UCSD-AML1 (cell line): Measurements from ENCODE around the gene ATR.
"Not testable (repeated sequence)": the region's sequence is repeated elsewhere in the genome, so short reads cannot be mapped to it uniquely, and the experiment has no call there.

Source experiments
- DNase-seq: peaks from one replicate; lab custom pipeline; 2025; ENCODE audit not compliant: unreplicated experiment; lab: John Stamatoyannopoulos, UW

ATR gene

DNA sequence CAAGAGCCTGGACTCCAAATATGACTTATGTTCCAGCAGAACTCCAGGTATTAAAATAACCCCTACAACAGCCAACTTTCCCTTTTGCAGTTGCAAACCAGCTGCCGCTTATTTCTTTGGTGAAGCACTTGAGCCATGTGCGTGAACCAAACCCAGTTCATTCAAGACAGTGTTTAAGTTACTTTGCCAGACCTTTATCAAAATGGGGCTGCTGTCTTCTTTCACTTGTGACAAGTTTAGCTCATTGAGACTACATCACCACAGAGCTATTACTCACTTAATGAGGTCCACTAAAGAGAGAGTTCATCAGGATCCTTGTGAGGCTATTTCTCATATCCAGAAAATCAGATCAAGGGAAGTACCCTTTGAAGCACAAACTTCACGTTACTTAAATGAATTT, 128.3 kb downstream of the ATR start:
- no peak for DNase-seq

DNA sequence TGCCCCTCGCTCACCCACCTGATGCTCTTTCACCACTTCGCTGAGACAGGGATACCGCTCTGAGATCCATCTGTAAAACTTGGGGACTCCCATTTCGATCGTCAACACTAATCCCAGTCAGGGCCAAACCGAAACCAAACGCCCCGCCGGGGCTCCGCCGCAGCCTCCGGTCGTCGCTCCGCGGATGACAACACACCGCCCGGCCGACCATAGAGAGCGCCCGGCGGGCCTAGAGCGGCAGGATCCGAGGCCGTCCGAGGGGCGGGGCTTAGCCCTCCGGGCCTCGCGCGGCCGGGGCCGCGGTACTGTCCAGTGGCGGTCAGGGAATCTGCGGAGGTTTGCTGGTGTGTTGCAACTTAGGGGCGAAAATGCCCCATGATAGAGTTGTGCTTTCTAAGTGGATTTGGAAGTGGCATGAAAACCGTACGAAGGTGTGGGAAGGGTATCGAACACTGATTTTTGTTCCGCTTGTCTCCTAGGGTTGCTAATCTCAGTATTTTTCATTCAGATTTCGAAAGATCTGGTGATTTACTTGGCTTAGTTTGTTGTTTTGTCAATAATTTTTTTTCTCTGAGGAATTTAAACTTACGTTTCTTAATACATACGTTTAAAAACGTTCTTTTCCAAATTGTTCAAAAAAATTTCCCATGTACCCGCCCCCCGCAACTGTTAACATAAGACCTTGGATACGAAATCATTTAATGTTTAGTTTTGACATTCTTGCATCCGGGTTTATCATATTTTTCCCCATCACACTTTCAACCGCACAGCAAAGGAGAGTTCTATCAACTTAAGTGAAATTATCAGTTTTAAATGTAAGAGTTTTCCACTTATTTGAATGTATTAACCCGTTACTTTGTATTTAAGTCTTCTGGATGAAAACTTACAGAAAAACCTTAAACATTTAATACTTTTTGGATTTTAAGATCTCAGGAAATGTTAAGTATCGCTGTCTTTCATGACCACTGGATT, 130.4 kb downstream of the ATR start, which contains the start of gene XRN1:
TSS of gene XRN1 (minus strand) at position 186 of the 972 bp plus-strand sequence. CDS start at position 93, 93 bp downstream.
- DNase-seq = peak; percentile 93

DNA sequence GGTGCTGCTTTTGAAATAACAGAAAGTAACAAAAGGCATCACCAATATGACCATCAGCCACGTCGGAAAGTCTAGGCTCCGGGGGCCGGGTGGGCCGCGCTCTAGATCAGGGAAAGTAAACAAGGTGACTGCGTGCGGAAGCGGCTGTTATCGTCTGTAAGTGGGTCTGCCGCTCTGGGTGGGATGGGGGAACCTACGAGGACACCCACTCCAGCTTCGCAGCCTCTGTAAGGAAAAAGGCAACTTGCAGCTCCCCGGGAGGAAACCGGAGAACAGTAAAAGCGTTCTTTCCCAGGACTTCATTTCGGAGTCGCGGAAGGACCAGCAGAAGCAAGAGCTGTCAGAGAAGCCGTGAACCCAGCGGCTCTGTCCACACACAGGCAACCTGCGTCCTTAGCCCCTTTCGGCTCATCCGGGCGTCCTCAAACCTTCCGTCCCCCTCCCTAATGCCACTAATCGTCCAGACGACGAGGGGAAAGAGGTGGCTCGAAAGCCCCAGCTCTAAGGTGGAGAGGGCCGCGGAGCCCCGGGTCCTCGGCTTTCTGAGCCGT, 131.2 kb downstream of the ATR start:
- peak; percentile 71 for DNase-seq

DNA sequence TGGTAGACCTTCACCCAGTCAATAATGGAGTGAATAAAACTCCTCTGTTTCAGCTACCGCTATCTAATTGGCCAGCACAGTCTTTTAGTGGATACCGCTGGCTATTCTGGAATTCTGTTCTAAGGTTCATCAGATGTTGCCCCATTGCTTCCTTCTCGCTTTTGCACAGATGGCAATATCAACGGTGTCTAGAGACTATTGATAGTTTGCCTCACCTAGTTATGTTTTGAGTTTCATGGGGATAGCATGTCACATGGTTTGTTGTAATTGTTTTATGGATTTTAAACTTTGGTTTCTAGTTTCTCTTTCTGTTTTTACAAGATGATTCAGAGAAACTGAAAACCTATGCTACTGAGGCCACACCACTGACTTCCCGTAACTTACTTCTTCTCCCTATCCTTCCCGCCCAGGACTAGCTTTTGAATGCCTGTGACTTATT, 132.7 kb downstream of the ATR start:
- no peak for DNase-seq

DNA sequence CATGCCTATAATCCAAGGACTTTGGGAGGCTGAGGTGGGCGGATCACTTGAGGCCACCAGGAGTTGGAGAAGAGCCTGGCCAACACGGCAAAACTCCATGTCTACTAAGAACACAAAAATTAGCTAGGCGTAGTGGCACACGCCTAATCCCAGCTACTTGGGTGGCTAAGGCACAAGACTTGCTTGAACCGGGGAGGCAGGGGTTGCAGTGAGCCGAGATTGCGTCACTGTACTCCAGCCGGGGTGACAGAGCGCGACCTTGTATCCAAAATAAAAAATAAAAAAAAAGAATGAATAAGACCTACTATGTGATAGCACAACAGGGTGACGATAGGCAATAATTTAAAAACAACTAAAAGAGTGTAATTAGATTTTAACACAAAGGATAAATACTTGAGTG, 134.2 kb downstream of the ATR start:
- DNase-seq = no peak

DNA sequence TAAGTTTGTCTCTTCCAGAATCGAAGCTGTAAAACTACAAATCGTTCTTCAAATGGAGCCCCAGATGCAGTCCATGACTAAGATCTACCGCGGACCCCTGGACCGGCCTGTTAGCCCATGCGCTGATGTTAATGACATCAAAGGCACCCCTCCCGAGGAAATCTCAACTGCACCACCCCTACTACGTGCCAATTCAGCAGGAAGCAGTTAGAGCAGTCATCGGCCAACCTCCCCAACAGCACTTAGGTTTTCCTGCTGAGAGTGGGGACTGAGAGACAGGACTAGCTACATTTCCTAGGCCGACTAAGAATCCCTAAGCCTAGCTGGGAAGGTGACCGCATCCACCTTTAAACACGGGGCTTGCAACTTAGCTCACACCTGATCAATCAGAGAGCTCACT, 135.5 kb downstream of the ATR start:
- DNase-seq = not testable (repeated sequence)

DNA sequence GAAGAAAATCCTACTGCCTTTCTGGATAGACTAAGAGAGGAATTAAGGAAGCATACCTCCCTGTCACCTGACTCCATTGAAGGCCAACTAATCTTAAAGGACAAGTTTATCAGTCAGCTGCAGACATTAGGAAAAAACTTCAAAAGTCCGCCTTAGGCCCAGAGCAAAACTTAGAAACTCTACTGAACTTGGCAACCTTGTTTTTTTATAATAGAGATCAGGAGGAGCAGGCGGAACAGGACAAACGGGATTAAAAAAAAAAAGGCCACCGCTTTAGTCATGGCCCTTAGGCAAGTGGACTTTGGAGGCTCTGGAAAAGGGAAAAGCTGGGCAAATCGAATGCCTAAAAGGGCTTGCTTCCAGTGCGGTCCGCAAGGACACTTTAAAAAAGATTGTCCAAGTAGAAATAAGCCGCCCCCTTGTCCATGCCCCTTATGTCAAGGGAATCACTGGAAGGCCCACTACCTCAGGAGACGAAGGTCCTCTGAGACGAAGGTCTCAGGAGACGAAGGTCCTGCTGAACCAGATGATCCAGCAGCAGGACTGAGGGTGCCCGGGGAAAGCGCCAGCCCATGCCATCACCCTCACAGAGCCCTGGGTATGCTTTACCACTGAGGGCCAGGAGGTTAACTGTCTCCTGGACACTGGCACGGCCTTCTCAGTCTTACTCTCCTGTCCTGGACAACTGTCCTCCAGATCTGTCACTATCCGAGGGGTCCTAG, 138.9 kb downstream of the ATR start:
- not testable (repeated sequence) for DNase-seq

DNA sequence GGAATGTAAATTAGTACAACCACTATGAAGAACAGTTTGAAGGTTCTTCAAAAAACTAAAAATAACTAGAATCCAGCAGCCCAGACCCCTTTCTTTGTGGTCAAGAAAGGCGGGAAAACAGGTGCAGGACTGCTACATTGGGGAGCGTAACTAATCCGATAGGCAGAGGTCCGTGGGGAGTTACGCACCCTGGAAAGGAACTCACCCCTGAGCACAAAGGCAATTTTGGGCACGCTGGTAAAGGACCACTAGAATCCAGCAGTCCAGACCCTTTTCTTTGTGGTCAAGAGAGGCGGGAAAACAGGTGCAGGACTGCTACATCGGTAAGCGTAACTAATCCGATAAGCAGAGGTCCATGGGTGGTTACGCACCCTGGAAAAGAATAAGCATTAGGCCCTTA, 140.4 kb downstream of the ATR start:
- not testable (repeated sequence) for DNase-seq

DNA sequence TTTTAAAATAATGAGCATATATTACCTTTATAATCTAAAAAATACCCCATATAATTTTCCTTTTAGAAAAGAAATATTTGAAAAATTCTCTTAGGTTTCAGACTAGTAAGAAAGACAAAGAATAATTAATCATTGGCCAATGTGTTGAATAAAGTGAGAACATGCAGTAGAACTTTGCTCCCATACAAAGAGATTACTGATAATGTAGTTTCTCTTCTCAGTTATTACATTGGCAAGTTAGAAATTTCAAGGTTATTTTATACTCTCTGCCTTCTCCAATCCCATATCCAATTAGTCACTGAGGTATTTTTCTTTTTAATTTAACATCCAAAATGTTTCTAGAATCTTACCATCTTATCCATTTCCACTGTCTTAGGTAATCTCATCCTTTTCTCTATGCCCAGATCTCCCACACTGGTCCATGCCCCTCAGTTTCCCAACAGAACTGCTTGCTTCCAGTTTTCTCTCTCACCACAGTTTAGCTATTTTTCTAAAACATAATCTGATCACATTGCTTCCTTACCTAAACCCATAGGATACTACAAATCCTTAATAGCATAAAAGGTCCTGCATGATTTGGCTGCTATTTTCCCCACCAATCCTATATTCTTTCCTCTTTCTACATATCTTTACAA, 141.5 kb downstream of the ATR start:
- no peak for DNase-seq

DNA sequence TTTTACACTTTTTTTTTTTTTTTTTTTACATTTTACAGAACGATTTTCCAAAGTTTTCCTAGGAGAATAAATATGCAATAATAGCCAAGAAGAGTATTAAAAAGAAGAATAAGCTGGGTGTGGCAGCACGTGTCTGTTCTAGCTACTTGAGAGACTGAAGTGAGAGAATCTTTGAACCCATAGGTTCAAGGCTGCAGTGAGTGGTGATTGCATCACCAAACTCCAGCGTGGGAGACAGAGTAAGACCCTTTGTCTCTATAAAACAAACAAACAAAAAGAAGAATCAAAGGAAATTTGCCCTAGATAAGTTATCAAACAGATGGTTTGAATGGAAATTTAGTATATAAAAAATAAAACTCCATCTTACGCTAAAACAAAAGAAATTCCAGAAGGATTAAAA, 144.0 kb downstream of the ATR start:
- no peak for DNase-seq

DNA sequence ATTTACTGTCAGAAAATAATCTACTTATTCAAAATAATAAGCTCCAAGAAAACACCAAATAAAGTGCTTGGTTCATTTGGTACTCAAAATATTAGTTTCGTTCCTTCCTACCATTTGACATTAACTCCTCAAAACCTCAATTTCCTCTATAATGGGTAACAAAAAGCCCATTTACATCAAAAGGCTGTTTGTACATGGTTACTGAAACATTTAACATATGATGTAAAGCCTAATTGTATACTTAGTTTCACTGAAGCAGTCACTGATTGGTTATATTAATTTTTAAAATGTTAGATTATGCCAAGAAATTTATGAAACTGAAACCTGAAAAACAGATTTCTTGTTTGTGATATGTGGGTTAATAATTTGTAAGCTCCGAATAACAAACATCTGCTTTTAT, 145.4 kb downstream of the ATR start:
- DNase-seq = no peak

DNA sequence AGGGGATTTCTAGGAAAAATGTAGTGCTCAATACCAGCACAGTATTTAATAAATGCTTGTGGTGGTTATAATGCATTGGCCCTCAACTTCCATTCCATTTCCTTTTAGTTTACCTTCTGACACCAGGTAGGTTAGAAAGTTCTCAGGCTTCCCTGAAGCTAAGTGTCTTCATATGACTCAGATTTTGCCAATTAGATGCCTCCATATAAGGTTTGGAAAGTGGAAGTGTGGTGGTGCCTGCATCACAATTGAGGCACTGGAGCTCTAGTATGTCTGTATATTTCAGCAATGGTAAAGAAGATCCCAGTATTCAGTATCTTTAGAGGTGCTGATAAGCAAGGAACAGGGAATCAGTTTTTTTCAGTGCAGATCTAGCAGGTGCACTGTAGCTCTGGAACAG, 149.0 kb downstream of the ATR start:
- no peak for DNase-seq

DNA sequence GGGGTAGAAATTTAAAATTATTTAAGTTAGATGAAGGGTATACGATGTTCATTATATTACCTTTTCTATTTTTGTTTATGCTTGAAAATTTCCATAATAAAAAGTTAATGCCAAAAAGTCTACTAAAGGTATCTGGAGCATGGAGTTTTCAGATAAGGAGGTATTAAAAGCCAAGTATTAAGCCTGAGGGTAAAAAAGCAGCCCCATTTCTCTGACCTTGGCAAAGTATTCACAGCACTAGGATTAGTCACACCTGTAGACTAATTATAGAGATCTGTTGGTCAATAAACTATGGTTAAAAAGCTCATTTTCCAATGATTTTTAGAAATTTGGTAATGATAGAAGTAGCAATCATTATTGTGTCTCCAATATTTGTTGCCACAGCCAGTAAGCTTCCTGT, 153.8 kb downstream of the ATR start:
- DNase-seq = no peak

DNA sequence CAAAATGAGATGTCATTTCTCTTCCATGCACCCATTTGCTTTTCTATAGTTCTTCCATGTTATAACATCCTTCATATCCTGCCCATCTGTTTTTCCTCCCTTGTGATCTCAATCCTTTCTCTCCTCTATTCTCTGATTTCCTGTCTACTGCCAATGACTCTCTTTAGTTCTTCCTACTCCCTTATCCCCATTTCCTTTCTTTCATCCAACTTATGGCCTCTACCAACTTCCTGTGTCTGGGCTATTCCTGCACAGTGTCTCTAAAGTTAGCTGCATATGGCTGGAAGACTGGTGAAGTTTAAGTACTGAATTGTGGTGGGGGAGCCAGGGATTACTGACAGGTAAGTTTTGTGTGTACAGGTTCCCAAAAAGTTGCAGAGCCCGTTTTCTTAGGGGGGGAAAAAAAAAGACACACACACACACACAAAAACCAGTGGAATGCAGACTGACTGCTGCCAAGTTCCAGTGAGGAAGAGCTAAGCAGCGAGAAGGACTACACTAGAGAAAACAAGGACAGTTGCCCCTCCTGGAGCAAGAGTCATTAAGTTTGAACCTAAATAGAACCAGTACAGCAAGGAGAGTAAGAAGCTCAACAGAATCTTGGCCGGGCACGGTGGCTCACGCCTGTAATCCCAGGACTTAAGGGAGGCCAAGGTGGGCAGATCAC, 159.5 kb downstream of the ATR start:
- no peak for DNase-seq

DNA sequence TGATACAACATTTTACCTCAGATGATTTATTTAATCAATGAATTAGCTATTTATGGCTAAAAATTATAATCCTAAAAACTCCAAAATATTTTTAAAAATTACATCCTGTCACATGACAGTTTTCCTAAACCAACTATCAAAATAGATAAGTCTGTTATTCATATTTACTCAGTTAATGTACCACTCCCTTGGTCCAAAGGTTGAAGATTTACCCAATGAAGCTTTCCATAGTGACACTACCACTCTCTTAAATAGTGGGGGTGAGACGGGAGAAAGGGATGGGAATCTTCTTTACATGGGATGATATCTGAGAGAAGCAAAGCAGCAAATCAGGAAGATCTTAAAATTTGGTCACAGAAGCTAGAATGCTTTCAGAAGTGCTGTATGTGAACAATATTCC, 161.2 kb downstream of the ATR start:
- no peak for DNase-seq

DNA sequence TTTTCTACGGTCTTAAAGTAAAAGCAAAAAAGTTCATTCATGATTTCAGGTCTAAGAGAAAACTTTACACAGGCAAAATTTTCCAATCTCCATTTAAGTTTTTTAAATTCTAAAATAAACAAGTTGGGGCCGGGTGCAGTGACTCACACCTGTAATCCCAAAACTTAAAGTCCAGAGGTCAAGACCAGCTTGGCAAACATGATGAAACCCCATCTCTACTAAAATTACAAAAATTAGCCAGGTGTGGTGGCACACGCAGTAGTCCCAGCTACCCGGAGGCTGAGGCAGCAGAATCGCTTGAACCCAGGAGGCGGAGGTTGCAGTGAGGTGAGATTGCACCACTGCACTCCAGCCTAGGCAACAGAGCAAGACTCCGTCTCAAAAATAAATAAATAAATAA, 178.0 kb downstream of the ATR start:
- not testable (repeated sequence) for DNase-seq
